NCI-H2196 (cell line): Measurements from ENCODE around the gene SLC20A1.
"Not testable (repeated sequence)": the region's sequence is repeated elsewhere in the genome, so short reads cannot be mapped to it uniquely, and the experiment has no call there.

Source experiments
- DNase-seq: peaks from one replicate; lab custom pipeline; 2025; ENCODE audit not compliant: unreplicated experiment; lab: John Stamatoyannopoulos, UW

SLC20A1 gene

GRCh38 chr2:112646102-112646719, 472 bp downstream of the SLC20A1 start:
- peak; percentile 56 for DNase-seq

DNA sequence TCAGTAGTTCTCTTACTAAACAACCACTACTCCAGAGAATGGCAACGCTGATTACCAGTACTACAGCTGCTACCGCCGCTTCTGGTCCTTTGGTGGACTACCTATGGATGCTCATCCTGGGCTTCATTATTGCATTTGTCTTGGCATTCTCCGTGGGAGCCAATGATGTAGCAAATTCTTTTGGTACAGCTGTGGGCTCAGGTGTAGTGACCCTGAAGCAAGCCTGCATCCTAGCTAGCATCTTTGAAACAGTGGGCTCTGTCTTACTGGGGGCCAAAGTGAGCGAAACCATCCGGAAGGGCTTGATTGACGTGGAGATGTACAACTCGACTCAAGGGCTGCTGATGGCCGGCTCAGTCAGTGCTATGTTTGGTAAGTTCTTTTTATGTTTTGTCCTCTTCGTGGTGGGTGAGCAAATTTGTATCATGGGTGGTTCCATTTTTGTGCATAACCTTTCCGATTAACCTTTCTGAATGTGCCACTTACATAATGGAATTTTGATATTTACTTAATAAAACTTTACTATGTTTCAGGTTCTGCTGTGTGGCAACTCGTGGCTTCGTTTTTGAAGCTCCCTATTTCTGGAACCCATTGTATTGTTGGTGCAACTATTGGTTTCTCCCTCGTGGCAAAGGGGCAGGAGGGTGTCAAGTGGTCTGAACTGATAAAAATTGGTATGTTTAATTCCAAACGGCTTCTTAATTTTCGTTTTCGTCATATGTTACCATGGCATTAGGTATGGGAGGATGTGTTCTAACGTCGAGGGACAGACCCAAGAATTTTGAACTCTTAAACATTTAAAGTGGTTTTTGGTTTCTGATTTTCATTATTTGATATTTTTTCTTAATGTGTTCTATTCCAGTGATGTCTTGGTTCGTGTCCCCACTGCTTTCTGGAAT, 1.3 kb downstream of the SLC20A1 start:
- DNase-seq = peak; percentile 37

DNA sequence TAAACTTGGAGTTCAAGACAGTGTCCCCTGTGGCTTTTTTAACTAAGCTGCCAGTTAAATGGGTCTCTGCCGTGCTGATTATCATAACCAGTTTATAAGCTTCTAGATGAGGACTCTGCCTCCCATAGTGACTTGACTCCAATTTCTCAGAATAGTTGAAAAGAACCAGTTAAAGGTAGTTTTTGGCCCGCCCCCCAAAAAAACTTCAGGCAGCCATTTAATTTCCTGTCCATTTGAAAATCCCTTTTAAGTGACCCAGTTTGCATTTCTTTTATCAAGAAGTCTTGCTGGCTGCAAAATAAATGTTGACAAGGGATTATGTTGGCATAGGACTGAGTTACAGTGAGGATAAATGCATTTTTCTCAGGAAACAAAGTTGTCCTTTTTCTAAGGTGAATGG, 2.3 kb downstream of the SLC20A1 start:
- DNase-seq = no peak

DNA sequence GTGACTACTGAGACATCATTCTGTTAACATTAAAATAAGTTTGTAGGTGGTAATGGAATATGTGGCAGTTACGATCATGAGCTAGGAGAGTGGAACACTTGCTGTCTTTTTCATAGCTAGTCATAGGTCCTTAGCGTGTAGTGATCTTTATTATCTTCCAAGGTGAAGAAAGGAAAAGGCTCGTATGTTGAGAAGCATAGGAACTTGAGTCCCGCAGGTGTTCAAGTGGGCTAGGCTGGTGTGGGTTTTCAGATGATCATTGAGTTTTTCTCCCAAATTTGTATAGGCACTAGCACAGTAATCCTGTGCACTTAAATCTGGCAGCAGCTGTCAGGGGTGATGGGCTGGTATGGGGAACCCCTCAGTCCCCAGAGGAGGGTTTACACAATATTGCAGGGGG, 10.9 kb downstream of the SLC20A1 start:
- DNase-seq = no peak

GRCh38 chr2:112658301-112658700, 12.6 kb downstream of the SLC20A1 start:
- DNase-seq = no peak

DNA sequence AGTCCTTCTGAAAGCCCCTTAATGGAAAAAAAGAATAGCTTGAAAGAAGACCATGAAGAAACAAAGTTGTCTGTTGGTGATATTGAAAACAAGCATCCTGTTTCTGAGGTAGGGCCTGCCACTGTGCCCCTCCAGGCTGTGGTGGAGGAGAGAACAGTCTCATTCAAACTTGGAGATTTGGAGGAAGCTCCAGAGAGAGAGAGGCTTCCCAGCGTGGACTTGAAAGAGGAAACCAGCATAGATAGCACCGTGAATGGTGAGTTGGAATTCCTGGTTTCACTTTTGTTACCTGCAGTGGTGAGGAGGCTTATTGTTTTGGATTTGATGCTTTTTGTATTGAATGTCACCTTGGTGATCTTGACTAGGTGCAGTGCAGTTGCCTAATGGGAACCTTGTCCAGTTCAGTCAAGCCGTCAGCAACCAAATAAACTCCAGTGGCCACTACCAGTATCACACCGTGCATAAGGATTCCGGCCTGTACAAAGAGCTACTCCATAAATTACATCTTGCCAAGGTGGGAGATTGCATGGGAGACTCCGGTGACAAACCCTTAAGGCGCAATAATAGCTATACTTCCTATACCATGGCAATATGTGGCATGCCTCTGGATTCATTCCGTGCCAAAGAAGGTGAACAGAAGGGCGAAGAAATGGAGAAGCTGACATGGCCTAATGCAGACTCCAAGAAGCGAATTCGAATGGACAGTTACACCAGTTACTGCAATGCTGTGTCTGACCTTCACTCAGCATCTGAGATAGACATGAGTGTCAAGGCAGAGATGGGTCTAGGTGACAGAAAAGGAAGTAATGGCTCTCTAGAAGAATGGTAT, 13.3 kb downstream of the SLC20A1 start:
- DNase-seq = peak; percentile 30

- DNase-seq = no peak
Observed at GRCh38 chr2:112660138-112660537, 14.4 kb downstream of the SLC20A1 start.

DNA sequence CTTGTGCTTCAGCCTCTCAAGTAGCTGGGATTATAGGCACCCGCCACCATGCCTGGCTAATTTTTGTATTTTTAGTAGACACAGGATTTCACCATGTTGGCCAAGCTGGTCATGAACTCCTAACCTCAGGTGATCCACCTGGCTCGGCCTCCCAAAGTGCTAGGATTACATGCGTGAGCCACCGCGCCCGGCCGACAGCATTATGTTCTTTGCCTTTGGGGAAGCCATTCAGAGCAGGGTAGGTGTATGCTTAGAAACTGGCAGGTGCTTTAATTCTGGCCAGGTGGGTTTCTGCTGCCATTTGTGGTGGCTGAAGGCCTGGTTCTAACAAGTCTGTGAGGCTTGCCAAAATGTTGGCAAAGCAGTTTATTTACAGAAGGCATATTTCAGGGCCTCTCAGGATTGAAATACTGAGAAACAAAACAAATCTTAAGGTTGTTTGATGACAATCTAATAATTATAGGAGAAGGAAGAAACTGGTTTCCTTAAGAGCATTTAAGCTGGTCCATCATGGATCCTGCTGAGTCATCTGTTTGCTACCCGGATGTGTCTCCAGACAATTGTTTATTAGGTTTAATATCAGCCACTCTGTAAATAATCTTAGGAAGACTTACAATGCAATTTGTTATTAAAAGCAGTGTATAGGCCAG, 16.0 kb downstream of the SLC20A1 start:
- DNase-seq = peak; percentile 89

DNA sequence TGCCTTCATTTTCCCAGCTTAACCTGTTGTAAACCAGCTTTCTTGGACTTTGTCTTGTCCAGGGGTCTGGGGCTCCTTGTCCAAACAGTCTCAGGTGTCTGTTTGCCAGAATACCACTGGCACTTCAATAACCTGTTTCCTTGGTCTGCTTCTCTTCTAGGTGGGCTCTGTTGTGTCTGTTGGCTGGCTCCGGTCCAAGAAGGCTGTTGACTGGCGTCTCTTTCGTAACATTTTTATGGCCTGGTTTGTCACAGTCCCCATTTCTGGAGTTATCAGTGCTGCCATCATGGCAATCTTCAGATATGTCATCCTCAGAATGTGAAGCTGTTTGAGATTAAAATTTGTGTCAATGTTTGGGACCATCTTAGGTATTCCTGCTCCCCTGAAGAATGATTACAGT, 17.0 kb downstream of the SLC20A1 start:
- no peak for DNase-seq

- DNase-seq = no peak
Observed at GRCh38 chr2:112664689-112665088, 18.9 kb downstream of the SLC20A1 start.

GRCh38 chr2:112665113-112665780, 19.5 kb downstream of the SLC20A1 start:
- DNase-seq = no peak

GRCh38 chr2:112666761-112667122, 21.0 kb downstream of the SLC20A1 start:
- no peak for DNase-seq

DNA sequence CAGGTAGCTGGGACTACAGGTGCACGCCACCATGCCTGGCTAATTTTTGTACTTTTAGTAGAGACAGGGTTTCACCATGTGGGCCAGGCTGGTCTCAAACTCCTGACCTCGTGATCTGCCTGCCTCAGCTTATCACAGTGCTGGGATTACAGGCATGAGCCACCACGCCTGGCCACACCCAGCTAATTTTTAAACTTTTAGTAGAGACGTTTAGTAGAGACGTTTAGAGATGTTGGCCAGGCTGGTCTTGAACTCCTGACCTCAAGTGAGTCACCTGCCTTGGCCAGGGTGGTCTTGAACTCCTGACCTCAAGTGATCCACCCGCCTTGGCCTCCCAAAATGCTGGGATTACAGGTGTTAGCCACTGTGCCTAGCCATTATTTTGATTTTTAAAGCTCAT, 21.8 kb downstream of the SLC20A1 start:
- DNase-seq = not testable (repeated sequence)

DNA sequence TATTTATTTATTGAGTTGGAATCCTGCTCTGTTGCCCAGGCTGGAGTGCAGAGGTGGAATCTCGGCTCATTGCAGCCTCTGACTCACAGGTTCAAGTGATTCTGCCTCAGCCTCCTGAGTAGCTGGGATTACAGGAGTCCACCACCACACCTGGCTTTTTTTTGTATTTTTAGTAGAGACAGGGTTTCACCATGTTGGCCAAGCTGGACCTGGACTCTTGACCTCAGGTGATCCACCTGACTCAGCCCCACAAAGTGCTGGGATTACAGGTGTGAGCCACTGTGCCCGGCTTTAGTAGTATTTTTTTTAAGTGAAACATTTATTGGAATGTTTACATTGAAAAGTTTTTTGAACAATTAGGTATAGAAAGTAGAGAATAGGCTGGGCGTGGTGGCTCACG, 23.9 kb downstream of the SLC20A1 start:
- no peak for DNase-seq

- DNase-seq = no peak
Observed at GRCh38 chr2:112670252-112671022, 24.7 kb downstream of the SLC20A1 start.

DNA sequence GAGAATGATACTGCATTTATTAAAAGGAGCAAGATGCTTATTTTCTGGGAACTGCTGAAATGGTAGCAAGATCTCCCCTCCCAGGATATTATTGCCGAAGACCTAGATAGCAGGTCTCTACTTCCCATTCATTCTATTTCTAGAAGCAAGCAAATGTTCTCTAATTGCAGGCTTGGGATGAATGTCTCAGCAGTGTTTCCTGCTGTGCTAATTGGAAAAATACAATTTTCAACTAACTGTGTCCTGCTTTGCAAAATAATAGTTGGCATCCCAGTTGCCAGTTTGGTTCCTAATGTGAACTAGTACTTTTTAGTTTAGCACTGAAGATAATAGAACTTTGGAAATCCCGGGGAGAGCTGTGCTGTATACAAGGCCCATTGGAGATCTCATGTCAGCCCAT, 26.1 kb downstream of the SLC20A1 start:
- DNase-seq = no peak

GRCh38 chr2:112673008-112673407, 27.3 kb downstream of the SLC20A1 start:
- no peak for DNase-seq

GRCh38 chr2:112674229-112674628, 28.5 kb downstream of the SLC20A1 start:
- no peak for DNase-seq

DNA sequence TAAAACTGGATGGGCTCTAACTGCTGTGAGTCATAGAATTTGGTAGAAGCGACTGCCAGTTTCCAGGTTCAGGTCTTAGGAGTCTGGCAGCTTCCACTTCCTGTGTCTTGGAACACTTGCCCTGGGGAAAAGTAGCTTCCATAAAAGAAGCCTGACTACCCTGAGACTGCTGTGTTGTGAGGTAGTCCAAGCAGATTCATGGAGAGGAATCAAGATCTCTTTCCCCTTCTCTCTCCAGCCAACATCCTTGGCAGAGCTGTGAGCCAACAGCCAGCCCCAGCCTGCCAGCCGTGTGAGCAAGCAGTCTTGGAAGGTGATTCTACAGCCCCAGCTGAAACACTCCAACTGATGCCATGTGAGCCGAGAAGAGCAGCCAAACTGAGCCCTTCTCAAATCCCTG, 33.7 kb downstream of the SLC20A1 start:
- DNase-seq = no peak

- DNase-seq = no peak
Observed at GRCh38 chr2:112680666-112681101, 34.9 kb downstream of the SLC20A1 start.
